ENCODE measurements around the gene PTPRK.

The PTPRK gene

DNA sequence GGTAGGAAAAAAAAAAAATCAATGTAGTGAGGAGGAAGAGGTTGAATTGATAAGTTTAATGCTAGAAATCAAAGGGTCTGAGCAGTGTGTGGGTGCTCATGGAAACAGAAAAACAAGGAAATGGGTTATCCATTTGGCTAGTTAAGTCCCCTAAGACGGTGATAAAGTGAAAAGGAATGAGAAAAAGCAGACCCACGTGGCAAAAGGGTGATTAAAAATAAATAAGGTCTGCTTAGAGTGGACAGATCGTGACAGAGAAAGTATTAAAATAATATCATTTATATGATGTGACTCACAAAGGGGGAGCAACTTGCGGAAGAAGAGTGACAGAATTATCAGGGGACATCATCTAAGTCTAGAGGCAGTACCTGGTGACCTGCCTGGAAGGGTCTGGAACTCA lies 367.8 kb downstream of the PTPRK start:
- TF ChIP-seq ZFP30 (CRISPR knock-in tag; IDR thresholded peaks at IDR 0.05): no peak
- TF ChIP-seq, protein P1, sequence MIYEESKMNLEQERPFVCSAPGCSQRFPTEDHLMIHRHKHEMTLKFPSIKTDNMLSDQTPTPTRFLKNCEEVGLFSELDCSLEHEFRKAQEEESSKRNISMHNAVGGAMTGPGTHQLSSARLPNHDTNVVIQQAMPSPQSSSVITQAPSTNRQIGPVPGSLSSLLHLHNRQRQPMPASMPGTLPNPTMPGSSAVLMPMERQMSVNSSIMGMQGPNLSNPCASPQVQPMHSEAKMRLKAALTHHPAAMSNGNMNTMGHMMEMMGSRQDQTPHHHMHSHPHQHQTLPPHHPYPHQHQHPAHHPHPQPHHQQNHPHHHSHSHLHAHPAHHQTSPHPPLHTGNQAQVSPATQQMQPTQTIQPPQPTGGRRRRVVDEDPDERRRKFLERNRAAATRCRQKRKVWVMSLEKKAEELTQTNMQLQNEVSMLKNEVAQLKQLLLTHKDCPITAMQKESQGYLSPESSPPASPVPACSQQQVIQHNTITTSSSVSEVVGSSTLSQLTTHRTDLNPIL (CRISPR knock-in tag; IDR thresholded peaks at IDR 0.05; ENCODE audit: low read depth): no peak
- TF ChIP-seq ESRRG (CRISPR knock-in tag; IDR thresholded peaks at IDR 0.05): no peak
- no peak for TF ChIP-seq GLIS3 (CRISPR knock-in tag; IDR thresholded peaks at IDR 0.05)
- TF ChIP-seq SNAI2 (CRISPR knock-in tag; IDR thresholded peaks at IDR 0.05): no peak
- no peak for TF ChIP-seq BACH2 (CRISPR knock-in tag; IDR thresholded peaks at IDR 0.05; ENCODE audit: borderline replicate concordance)
- ATAC-seq: no peak

DNA sequence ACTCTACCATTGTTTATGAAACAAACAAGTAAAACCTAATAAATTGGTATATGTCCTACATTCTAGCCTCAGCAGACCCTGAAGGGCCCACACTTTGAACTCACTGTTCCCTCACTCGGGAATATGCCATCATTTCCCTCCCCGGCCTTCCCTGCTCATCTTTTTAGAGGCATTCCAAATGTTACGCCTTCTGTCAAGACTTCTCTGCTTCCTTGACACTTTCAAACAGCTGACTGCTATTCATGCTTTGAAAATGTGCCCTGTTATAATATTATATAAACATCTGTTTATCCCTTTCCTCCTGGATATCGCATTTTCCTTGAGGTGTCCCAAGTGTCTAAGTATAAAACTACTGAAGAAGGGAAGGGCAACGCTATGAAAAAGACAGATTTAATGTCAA lies 370.0 kb downstream of the PTPRK start:
- no peak for ATAC-seq
- TF ChIP-seq, protein P2, sequence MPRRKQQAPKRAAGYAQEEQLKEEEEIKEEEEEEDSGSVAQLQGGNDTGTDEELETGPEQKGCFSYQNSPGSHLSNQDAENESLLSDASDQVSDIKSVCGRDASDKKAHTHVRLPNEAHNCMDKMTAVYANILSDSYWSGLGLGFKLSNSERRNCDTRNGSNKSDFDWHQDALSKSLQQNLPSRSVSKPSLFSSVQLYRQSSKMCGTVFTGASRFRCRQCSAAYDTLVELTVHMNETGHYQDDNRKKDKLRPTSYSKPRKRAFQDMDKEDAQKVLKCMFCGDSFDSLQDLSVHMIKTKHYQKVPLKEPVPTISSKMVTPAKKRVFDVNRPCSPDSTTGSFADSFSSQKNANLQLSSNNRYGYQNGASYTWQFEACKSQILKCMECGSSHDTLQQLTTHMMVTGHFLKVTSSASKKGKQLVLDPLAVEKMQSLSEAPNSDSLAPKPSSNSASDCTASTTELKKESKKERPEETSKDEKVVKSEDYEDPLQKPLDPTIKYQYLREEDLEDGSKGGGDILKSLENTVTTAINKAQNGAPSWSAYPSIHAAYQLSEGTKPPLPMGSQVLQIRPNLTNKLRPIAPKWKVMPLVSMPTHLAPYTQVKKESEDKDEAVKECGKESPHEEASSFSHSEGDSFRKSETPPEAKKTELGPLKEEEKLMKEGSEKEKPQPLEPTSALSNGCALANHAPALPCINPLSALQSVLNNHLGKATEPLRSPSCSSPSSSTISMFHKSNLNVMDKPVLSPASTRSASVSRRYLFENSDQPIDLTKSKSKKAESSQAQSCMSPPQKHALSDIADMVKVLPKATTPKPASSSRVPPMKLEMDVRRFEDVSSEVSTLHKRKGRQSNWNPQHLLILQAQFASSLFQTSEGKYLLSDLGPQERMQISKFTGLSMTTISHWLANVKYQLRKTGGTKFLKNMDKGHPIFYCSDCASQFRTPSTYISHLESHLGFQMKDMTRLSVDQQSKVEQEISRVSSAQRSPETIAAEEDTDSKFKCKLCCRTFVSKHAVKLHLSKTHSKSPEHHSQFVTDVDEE (CRISPR knock-in tag; IDR thresholded peaks at IDR 0.05): no peak
- TF ChIP-seq SNAI2 (CRISPR knock-in tag; IDR thresholded peaks at IDR 0.05) (no peak), ZNF8 (CRISPR knock-in tag; IDR thresholded peaks at IDR 0.05) (no peak), BACH2 (CRISPR knock-in tag; IDR thresholded peaks at IDR 0.05; ENCODE audit: borderline replicate concordance) (no peak), ZC3H10 (CRISPR knock-in tag; IDR thresholded peaks at IDR 0.05) (no peak), ZFP30 (CRISPR knock-in tag; IDR thresholded peaks at IDR 0.05) (no peak), ZNF70 (CRISPR knock-in tag; IDR thresholded peaks at IDR 0.05) (no peak), GLIS3 (CRISPR knock-in tag; IDR thresholded peaks at IDR 0.05) (no peak), CSDC2 (CRISPR knock-in tag; IDR thresholded peaks at IDR 0.05) (no peak), ZNF565 (CRISPR knock-in tag; conservative IDR thresholded peaks at IDR 0.05; ENCODE audit: low read depth) (no peak), RARB (CRISPR knock-in tag; IDR thresholded peaks at IDR 0.05) (no peak), ESRRG (CRISPR knock-in tag; IDR thresholded peaks at IDR 0.05) (no peak)
- TF ChIP-seq, protein P3, sequence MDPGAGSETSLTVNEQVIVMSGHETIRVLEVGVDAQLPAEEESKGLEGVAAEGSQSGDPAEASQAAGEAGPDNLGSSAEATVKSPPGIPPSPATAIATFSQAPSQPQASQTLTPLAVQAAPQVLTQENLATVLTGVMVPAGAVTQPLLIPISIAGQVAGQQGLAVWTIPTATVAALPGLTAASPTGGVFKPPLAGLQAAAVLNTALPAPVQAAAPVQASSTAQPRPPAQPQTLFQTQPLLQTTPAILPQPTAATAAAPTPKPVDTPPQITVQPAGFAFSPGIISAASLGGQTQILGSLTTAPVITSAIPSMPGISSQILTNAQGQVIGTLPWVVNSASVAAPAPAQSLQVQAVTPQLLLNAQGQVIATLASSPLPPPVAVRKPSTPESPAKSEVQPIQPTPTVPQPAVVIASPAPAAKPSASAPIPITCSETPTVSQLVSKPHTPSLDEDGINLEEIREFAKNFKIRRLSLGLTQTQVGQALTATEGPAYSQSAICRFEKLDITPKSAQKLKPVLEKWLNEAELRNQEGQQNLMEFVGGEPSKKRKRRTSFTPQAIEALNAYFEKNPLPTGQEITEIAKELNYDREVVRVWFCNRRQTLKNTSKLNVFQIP (CRISPR knock-in tag; IDR thresholded peaks at IDR 0.05; ENCODE audit: borderline replicate concordance, low read depth): no peak
- TF ChIP-seq, protein P4, sequence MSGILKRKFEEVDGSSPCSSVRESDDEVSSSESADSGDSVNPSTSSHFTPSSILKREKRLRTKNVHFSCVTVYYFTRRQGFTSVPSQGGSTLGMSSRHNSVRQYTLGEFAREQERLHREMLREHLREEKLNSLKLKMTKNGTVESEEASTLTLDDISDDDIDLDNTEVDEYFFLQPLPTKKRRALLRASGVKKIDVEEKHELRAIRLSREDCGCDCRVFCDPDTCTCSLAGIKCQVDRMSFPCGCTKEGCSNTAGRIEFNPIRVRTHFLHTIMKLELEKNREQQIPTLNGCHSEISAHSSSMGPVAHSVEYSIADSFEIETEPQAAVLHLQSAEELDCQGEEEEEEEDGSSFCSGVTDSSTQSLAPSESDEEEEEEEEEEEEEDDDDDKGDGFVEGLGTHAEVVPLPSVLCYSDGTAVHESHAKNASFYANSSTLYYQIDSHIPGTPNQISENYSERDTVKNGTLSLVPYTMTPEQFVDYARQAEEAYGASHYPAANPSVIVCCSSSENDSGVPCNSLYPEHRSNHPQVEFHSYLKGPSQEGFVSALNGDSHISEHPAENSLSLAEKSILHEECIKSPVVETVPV (CRISPR knock-in tag; IDR thresholded peaks at IDR 0.05): no peak

DNA sequence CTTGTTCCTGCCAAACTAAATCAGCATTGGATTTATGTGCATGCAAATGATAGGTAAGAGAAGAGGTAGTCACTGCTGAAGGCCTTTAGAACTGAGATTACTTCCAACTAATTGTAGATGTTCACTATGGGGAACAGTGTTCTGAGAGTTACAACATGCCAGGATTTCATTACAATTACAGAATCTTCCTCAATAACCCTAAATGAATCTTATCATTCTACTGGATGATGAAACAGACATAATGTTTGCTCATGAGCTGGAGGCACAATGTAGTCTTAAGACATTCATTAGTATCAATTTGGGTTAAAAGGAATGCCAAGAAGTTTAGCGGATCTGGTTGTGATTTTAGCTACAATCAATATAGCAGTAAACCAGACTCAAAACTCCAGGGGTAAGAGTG lies 370.6 kb downstream of the PTPRK start:
- TF ChIP-seq TOX (CRISPR knock-in tag; IDR thresholded peaks at IDR 0.05; ENCODE audit: borderline replicate concordance): no peak
- TF ChIP-seq ZC3H10 (CRISPR knock-in tag; IDR thresholded peaks at IDR 0.05): no peak
- TF ChIP-seq, protein P2 (CRISPR knock-in tag; IDR thresholded peaks at IDR 0.05): no peak
- TF ChIP-seq ZFP30 (CRISPR knock-in tag; IDR thresholded peaks at IDR 0.05): no peak
- no peak for TF ChIP-seq SNAI2 (CRISPR knock-in tag; IDR thresholded peaks at IDR 0.05)
- TF ChIP-seq, protein P4 (CRISPR knock-in tag; IDR thresholded peaks at IDR 0.05): no peak
- no peak for TF ChIP-seq PPARA (CRISPR knock-in tag; IDR thresholded peaks at IDR 0.05; ENCODE audit: borderline replicate concordance)
- no peak for ATAC-seq

Measured in SK-N-SH treated with all-trans-retinoic acid at 6 μM for 48 hours (cell line).